ENCODE measurements around the gene C19orf73.

Gene C19orf73, protein sequence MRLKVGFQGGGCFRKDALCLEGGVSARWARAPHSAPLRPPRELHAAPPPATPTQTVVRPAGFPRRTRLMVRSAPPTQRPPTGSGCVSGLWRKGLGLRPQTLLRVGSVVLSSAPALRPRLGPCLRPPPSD

DNA sequence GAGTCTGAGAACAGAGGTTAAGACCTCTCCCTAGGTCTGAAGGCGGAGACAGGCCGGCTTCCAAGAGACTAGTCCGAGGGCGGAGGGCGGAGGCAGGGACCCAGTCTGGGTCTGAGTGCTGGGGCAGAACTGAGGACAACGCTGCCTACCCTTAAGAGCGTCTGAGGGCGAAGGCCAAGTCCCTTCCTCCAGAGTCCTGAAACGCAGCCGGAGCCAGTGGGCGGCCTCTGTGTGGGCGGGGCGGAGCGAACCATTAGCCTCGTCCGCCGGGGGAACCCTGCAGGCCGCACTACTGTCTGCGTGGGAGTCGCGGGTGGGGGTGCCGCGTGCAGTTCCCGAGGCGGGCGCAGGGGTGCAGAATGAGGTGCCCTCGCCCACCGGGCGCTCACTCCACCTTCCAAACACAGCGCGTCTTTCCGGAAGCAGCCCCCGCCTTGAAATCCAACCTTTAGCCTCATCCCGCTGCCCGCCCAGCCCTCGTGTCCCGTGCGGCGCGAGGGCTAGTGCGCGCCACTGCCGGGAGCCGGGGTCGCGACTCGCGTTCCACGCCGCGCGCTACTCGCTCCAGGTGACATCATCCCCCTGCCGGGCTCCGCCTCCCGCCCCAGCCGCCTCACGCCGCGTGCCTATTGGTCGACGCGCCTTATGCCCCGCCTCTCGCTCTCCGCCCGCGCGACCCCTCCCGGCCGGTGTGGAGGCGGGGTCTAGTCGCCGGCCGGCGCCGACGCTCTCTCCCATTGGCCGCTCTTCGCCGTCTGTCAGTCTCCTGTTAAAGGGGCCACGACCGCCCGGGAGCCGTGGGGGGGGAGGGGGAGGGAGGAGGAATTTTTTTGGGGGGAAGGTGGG is at the start of gene C19orf73:
Gene C19orf73, minus strand, starts transcription at position 579 of the 846 bp plus-strand sequence. Its CDS starts 121 bp downstream, at position 458.
- TF ChIP-seq CTCF (IDR thresholded peaks at IDR 0.05; ENCODE audit: extremely low read depth, insufficient read depth, missing control alignments) = peak; percentile 11
- in situ Hi-C loops (cut with MboI; ENCODE audit: low pct_unique_long_range_greater_than_20kb, low sequenced_read_pairs, unreplicated experiment) = no loop called here
- DNase-seq (ENCODE audit: low spot score) = peak; percentile 100

- in situ Hi-C loops (cut with MboI; ENCODE audit: low pct_unique_long_range_greater_than_20kb, low sequenced_read_pairs, unreplicated experiment) = no loop called here
- TF ChIP-seq CTCF (IDR thresholded peaks at IDR 0.05; ENCODE audit: extremely low read depth, insufficient read depth, missing control alignments) = no peak
- no peak for DNase-seq (ENCODE audit: low spot score)
These were observed 49.5 kb upstream of the C19orf73 start for GRCh38 chr19:49168421-49168820.

- in situ Hi-C loops (cut with MboI; ENCODE audit: low pct_unique_long_range_greater_than_20kb, low sequenced_read_pairs, unreplicated experiment) = no loop called here
- DNase-seq (ENCODE audit: low spot score) = no peak
- TF ChIP-seq CTCF (IDR thresholded peaks at IDR 0.05; ENCODE audit: extremely low read depth, insufficient read depth, missing control alignments) = no peak
These were observed 49.0 kb upstream of the C19orf73 start for GRCh38 chr19:49167857-49168409.

- in situ Hi-C loops (cut with MboI; ENCODE audit: low pct_unique_long_range_greater_than_20kb, low sequenced_read_pairs, unreplicated experiment) = no loop called here
- no peak for DNase-seq (ENCODE audit: low spot score)
- TF ChIP-seq CTCF (IDR thresholded peaks at IDR 0.05; ENCODE audit: extremely low read depth, insufficient read depth, missing control alignments) = no peak
These were observed 46.9 kb upstream of the C19orf73 start for GRCh38 chr19:49165865-49166301.

- DNase-seq (ENCODE audit: low spot score) = no peak
- in situ Hi-C loops (cut with MboI; ENCODE audit: low pct_unique_long_range_greater_than_20kb, low sequenced_read_pairs, unreplicated experiment) = no loop called here
- no peak for TF ChIP-seq CTCF (IDR thresholded peaks at IDR 0.05; ENCODE audit: extremely low read depth, insufficient read depth, missing control alignments)
These were observed 46.3 kb upstream of the C19orf73 start for GRCh38 chr19:49165111-49165750.

GRCh38 chr19:49161987-49162386 is 43.0 kb upstream of the C19orf73 start:
- no peak for TF ChIP-seq CTCF (IDR thresholded peaks at IDR 0.05; ENCODE audit: extremely low read depth, insufficient read depth, missing control alignments)
- in situ Hi-C loops (cut with MboI; ENCODE audit: low pct_unique_long_range_greater_than_20kb, low sequenced_read_pairs, unreplicated experiment) = no loop called here
- DNase-seq (ENCODE audit: low spot score) = no peak
